GM18861 (cell line): ENCODE data around the gene CCDC183.
"Not testable (repeated sequence)": the region's sequence is repeated elsewhere in the genome, so short reads cannot be mapped to it uniquely, and the experiment has no call there.

Experiments used
- ATAC-seq: cut with Tn5 transposase; IDR thresholded peaks from one replicate; pipeline ENCODE4 v1.9.1; 2021; ENCODE audit not compliant: unreplicated experiment

CCDC183 gene

DNA sequence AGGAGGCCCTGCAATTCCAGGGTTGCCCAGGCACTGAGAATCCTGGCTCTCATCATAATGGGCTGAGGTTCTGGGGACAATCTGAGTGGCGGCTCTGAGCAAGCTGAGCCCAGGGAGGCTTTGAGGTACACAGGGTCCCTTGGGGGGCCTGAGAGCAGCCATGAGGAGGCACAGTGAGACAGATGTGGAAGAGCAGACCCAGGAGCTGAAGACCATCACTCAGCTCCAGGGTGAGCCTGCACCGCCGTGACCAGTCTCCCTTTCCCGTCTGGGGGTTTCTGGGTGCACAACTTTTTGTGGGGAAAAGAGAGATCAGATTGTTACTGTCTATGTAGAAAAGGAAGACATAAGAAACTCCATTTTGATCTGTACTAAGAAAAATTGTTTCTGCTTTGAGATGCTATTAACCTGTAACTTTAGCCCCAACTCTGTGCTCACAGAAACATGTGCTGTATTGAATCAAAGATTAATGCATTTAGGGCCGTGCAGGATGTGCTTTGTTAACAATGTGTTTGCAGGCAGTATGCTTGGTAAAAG lies at the start of gene CCDC183:
CCDC183 (plus strand) TSS at position 101 of the 537 bp plus-strand sequence; CDS start at position 161, 60 bp downstream.
- ATAC-seq: no peak

DNA sequence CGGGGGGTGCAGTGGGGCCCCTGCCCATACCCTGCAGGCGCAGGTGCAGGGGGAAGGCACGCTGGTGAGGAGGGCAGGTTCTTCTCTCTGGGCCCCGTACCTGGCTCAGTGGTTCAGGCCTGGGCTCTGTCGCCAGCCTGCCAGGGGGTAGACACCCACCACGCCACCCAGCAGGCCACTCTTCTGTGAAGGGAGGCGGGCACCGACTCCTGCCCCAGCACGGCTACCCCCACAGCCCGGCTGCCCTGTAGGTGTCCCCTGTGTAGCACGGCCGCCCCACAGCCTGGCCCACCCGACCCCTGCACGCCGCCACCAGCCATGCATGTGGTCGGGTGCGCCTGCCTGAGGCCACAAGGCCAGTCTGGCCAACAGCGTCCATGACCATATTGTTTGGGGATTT lies 49.5 kb upstream of the CCDC183 start:
- no peak for ATAC-seq

DNA sequence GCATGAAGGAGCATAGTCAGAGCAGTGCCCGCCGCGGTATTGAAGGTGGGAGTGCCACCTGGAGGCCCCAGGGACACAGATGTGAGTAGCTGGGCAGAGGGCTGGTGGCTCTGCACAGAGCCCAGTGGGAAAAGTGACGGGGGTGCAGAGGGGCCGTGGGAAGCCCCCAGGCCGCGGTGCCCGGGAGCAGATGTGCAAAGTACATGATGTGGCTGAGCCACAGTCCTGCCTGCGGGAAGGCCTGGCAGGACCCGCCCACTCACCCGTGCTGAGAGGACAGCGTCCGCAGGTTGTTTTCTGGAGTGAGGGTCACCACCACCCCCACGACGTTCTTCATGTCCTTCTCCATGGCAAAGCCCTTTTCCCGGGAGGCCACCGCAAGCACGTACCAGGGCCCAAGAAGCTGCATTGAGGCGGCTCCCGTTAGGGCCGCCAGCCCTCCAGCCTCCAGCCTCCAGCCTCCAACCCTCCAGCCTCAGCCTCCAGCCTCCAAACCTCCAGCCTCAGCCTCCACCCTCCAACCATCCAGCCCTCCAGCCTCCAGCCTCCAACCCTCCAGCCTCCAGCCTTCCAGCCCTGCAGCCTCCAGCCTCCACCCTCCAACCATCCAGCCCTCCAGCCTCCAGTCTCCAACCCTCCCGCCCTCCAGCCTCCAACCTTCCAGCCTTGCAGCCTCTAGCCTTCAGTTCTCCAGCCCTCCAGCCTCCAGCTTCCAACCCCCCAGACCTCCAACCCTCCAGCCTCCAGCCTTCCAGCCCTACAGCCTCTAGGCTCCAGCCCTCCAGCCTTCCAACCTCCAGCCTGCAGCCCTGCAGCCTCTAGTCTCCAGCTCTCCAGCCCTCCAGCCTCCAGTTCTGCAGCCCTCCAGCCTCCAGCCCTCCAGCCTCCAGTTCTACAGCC lies 48.7 kb upstream of the CCDC183 start:
- no peak for ATAC-seq

DNA sequence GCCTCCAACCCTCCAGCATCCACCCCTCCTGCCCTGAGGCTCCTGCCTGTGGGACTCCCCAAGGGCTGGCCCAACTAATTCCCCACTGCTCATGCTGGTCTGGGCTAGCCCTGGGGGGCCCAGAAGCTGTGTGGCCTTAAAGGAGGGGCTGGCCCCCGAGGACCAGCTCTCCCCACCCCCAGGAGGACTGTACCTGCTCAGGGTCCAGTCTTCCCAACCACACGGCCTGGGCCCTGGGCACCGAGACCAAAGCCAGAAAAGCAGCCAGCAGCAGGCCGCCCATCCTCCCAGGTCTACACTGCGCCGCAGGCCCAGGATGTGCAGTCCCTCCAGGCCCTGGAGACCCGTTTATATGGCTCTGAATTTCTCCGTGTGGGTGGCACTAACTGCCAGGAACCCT lies 47.9 kb upstream of the CCDC183 start, which contains the start of gene LCN6:
LCN6 (minus strand) TSS at position 325 of the 400 bp plus-strand sequence; CDS start at position 283, 42 bp downstream.
- no peak for ATAC-seq

DNA sequence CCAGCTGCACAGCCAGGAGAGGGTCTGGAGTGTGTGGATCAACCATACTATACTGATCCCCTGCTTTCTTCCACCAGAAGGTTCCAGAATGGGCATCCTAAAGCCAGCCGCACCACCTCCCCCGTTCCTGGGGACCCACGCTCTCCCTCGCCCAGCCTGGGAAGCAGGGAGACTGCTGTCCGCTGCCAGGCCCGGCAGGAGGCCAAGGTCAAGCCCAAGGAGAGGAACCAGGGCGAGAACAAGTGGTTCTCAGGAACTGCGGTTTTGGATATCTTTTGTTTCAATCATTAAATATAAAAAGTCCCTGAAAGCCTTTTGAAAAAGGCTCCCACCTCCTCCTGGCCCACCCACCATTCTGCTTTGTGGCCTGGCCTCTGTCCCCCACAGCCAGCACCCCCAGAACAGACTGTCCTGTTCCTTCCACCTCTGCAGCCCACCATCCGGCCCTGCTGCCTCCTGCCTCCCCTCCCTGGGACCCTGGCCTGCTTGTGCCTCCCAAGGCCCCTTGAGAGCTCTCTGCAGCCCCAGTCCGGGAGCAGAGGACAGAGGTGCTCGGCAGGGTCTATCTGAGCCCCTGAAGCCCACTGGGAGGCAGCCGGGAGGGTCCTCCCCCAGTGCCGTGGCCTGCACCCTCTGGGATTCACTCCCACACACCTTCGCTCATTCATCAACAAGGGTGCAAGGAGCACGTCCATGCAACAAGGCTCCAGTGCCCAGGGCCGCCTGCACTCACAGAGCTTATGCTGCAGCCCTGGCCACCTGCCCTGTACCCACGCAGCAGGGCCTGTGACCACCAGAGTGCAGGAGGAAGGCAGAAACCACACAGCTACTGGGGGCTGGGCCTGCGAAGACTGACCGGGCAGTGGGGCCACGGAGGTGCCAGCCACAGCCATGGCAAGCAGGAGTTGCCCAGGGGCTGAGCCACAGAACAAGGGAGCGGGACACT lies 47.2 kb upstream of the CCDC183 start:
- no peak for ATAC-seq

DNA sequence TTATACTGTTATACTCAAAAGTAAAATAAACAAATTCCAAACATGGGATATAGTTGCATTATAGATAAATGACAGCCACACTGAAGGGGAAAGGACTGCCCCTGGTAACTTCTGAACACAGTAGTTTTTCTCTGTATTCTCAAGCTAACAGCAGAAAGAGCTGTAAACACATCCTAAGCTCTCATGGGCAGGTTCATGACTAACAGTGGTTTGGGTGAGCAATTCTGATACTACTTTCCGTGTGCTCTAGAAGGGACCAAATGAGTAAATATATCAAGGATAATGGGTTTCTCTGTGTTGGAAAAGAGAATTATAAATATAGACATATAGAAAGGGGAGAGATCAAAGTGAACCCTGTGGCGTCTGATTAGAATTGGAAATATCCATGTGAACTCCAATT lies 45.6 kb upstream of the CCDC183 start:
- no peak for ATAC-seq

DNA sequence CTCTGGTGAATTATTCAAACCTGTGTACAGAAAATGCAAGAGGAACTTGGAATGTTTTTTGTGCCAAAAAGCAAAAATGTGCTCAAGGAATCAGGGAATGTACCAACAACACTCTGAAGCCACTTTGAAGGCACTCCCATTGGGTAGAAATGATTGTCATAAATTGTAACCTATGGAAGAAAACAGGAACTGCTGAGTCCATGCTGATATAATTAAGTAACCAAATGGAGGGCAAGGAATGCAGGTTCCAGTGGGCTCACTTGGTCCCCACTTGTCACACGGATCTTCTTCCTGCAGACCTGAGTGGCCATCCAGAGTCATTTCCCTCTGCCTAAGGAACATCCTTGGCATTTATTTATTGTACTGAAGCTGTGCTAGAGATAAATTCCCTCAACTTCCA lies 44.9 kb upstream of the CCDC183 start:
- ATAC-seq: no peak

DNA sequence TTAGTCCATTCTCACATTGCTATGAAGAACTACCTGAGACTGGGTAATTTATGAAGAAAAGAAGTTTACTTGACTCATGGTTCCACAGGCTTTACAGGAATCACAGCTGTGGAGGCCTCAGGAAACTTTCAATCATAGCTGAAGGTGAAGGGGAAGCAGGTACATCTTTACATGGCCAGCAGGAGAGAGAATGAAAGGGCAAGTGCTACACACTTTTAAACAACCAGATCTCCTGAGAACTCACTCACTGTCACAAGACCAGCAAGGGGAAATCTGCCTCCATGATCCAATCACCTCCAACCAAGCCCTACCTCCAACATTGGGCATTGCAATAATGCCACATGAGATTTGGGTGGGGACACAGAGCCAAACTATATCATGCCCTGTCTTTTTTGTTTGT lies 44.3 kb upstream of the CCDC183 start:
- ATAC-seq: no peak

DNA sequence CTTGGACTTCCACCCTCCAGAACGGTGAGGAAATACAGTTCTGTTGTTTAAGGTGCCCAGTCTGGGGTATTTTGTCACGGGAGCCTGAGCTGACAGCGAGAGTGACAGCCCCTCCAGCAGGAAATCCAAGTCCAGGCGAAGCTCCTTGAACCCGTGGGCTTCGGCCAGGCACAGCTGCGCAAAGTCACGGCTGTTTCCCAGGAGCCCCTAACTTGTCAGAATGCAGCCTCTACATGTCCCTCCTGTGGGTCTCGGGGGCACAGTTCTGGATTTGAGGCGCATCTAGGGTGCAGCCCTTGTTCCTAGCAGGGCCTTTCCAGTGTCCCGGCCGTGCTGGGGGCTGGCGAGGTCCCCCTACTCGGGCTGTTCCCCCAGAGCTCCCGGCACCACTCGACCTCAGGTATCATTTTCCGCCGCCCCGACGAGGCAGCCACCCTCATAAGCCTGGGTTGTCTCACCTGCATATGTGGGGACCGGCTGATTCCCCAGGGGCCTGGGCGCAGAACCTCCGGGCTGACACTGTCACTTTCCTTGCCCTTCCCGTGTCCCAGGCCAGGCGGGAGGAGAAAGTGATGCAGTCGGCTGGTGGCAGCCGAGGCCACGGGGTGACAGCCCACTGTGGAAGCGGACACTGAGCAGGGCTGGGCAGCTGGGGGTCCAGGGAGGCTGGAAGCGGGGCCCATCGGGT lies 42.6 kb upstream of the CCDC183 start:
- no peak for ATAC-seq

DNA sequence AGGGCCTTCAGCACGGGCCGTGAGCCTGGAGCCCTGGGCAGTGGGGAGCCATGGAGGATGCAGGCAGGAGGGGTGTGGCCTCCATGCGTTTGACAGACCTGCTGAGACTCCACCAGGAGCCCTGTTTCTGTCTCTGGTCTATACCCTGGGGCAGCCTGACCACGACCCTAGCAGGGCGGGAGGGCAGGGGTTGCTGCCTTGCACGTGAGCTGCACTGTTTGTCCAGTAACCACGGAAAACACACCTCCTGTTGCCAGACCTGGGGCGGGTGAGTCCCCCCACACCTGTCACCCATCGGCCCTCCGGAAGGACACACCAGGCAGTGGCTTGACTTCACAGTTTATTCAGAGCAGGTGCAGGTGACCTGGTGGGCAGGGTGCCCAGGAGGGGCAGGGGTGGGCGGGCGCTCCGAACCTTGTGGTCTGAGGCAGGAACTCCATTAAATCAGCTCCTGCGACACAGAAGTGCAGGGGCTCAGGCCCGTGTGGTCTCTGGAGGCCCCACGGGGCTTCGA lies 42.0 kb upstream of the CCDC183 start:
- no peak for ATAC-seq

DNA sequence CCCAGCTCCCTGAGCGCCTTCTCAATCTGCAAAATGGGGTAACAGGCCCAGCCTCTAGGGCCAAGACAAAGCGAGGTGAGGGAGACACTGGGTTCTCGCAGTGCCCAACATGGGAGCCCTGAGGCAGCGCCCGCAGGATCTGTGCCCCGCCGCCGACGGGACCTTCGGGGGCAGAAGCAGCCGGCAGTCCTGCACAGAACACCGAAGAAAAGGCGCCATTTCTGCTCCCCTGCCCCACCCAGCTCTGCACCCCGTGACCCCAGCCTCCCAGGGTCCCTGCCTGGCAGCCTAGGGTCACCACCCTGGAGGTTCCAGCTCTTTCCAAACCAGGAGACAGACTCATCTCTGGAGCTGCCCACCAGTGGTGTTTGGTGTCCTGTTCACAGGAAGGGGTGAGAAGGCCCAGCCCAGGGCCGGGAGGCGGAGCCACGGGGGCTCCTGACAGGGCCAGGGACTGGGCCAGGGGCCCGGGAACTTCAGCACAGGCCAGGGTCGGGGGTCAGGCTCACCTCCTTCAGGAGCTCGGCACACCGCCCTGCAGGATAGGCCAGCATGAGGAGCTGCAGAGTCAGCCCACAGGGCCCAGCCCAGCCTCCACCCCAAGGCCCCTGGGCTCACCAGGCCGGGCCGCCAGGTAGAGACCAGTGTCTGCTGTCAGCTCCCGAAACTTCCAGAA lies 41.4 kb upstream of the CCDC183 start:
- no peak for ATAC-seq

DNA sequence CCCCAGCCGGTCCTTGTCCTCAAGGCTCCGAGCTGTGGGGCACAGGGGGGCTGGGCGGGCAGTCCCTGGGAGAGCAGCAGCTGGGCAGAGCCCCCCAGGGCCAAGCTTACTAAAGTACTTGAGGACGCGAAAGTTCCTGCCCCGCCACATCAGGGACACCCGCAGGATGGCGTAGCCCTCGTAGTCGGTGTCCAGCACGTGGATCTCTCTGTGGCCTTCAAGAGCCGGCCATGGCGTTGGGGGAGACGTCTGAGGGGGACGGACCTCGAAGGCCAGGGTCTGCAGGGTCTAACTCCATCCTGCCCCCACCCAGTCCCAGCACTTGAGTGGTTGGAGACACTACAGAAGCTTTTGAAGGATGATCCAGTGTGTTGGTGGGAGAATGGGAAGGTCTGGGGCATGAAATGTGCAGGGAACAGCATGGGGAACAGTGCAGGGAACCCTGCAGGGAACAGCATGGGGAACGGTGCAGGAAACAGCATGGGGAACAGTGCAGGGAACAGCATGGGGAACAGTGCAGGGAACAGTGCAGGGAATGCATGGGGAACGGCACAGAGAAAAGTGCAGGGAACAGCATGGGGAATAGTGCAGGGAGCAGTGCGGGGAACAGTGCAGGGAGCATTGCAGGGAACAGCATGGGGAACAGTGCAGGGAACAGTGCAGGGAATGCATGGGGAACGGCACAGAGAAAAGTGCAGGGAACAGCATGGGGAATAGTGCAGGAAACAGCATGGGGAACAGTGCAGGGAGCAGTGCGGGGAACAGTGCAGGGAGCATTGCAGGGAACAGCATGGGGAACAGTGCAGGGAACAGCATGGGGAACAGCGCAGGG lies 40.6 kb upstream of the CCDC183 start:
- not testable (repeated sequence) for ATAC-seq

DNA sequence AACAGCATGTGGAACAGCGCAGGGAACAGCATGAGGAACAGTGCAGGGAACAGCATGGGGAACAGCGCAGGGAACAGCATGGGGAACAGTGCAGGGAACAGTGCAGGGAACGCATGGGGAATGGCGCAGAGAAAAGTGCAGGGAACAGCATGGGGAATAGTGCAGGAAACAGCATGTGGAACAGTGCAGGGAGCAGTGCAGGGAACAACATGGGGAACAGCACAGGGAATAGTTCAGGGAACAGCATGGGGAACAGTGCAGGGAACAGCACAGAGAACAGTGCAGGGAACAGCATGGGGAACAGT lies 40.1 kb upstream of the CCDC183 start:
- ATAC-seq: no peak

DNA sequence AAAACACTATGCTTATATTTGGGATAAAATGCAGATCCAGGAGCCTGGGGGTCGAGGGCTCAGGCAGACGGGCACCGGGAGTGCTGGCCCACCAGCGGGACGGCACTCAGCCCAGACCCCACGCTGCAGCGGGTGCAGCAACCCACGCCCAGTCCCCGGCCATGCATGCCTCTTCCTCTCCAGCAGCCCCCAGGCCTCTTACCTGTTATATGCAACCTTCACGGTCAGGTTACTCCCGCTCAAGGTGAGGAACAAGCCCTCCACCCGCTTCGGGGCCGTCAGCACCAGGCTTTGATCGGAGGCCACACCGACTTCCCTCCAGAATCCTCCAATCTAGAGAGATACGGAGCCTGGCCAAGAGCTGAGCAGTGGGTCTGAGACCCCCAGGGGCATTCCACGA lies 39.3 kb upstream of the CCDC183 start:
- ATAC-seq: no peak

DNA sequence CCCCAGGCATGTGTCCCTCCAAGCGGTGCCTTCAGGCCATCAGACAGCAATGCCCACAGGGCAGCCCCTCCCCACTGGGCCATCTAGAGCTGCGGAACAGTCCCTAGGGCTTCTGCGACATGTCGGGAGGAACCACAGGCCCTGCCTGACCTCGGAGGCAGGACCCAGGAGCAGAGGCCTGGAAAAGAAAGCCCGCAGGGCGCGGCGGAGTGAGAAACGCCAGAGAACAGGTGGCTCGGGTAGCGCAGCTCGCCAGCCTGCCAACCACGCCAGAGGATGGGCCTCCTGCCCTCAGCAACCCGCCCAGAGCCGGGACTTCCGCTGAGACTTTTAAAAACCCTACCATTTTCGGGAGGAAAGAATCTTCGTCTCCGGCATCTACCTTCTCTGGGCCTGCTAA lies 38.8 kb upstream of the CCDC183 start:
- no peak for ATAC-seq

DNA sequence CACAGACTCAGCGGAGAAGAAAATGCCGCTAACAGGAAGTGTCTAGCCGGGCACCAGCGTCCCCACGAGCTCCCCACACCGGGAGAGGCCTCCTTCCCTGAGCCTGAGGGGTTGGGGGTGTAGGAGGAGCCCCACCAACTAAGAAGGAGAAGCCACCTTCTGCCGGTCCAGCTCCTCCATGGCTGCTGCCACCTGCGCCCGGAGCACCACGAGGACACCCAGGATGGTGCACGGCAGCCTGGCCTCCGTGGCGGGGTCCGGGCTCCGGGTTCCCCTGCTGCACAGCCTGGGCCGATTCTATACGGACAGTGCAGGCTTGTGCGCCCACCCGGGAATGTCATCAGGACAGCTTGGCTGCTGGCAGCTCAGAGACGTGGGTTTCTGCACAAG lies 38.4 kb upstream of the CCDC183 start:
- no peak for ATAC-seq

DNA sequence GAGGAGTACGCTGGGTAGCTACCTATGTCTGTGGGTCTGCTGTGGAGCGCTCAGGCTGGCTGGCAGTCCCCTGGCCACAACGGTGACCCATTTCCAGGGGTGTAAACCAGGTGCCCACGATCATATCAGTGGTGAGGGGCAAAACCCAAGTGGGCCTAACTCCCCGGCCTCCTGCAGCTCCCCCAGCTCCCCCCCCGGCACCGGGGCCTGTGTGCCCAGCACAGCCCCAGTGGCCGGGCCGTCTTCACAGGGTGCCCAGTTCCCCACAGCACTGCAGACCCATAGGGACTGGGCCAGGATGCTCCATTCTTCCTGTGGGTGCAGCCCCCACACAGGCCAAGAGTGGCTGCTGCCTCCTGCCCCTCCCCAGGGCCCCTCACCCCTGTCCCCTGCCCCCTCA lies 37.1 kb upstream of the CCDC183 start:
- ATAC-seq: no peak

DNA sequence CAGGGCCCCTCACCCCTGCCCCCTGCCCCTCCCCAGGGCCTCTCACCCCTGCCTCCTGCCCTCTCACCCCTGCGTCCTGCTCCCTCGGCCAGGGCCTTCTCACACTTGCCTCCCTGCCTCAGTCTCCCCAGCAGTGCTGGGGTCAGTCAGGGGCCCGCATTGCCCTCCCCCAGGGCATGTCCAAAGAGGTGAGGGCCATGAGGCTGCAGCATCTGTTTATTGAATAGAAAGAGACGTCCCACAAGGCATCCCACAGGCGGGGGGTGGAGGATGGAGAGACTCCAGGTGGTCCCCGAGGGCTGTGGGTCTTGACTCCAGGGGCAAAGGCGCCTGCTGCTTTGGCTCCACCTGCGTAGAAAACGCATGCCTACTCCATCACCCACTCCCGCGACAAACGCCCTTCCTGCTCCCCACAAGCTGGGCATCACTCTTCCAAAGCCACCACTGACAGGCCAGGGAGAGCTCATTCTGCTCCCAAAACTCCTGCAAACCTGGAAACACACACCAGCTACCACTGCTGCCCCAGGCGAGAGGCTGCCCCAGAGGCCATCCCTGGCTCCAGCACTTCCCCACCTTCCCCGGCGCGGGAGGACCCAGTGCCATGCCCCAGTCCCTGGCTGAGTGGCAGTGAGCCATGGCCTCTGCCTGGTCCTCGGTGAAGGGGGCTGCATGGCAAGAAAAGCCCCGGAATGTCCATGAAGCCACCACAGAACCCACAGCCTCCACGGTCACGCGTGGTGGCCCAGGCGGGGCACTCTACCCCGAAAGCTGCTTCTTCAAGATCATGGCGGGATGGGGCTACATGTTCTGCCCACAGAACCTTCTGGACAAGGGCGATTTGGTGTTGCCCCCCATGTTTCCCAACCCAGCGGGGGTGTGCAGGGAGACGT lies 36.5 kb upstream of the CCDC183 start:
- no peak for ATAC-seq
